SW480 (cell line): ENCODE data around the gene GDF11.

Experiments used
- DNase-seq: peaks from one replicate; pipeline ENCODE4 v3.0.0-alpha.2; 2016; ENCODE audit warnings: low spot score

Gene GDF11

GRCh38 chr12:55723516-55724225, 19.3 kb upstream of the GDF11 start:
- DNase-seq: no peak

- DNase-seq: peak; percentile 71
These were observed 18.5 kb upstream of the GDF11 start for GRCh38 chr12:55724226-55724939.

- no peak for DNase-seq
These were observed 18.0 kb upstream of the GDF11 start for GRCh38 chr12:55724940-55725309.

GRCh38 chr12:55725556-55725955, 17.4 kb upstream of the GDF11 start:
- DNase-seq: no peak

GRCh38 chr12:55726971-55727370, 16.0 kb upstream of the GDF11 start:
- DNase-seq: no peak

- no peak for DNase-seq
These were observed 15.2 kb upstream of the GDF11 start for GRCh38 chr12:55727643-55728185.

- peak; percentile 62 for DNase-seq
These were observed 14.6 kb upstream of the GDF11 start for GRCh38 chr12:55728186-55728938.

- peak; percentile 87 for DNase-seq
These were observed 13.7 kb upstream of the GDF11 start, which contains the start of gene CD63 for GRCh38 chr12:55728939-55729818. CD63 (minus strand) TSS chr12:55729009; CDS start chr12:55728341, 668 bp downstream.

GRCh38 chr12:55729819-55730818, 12.8 kb upstream of the GDF11 start:
- peak; percentile 65 for DNase-seq

- no peak for DNase-seq
These were observed 10.6 kb upstream of the GDF11 start for GRCh38 chr12:55732288-55732687.

GRCh38 chr12:55733021-55733555, 9.8 kb upstream of the GDF11 start:
- no peak for DNase-seq

- no peak for DNase-seq
These were observed 9.1 kb upstream of the GDF11 start for GRCh38 chr12:55733858-55734257.

GRCh38 chr12:55734595-55734994, 8.3 kb upstream of the GDF11 start:
- no peak for DNase-seq

GRCh38 chr12:55736076-55736475, 6.8 kb upstream of the GDF11 start:
- no peak for DNase-seq

- DNase-seq: peak; percentile 91
These were observed 5.9 kb upstream of the GDF11 start for GRCh38 chr12:55736780-55737580.

GRCh38 chr12:55737581-55738122, 5.3 kb upstream of the GDF11 start:
- DNase-seq: no peak

GRCh38 chr12:55738123-55739024, 4.5 kb upstream of the GDF11 start:
- DNase-seq: peak; percentile 77

- no peak for DNase-seq
These were observed 3.9 kb upstream of the GDF11 start for GRCh38 chr12:55739025-55739378.
